Raji (cell line): Measurements from ENCODE around the gene GPC2.

ENCODE experiments used
- POLR2A ChIP-seq: IDR thresholded peaks from 2 replicates; pipeline ENCODE4 v1.6.1; 2011; ENCODE audit warnings: low read depth, low read length, control low read depth; ENCODE audit not compliant: insufficient read depth

The GPC2 gene

DNA sequence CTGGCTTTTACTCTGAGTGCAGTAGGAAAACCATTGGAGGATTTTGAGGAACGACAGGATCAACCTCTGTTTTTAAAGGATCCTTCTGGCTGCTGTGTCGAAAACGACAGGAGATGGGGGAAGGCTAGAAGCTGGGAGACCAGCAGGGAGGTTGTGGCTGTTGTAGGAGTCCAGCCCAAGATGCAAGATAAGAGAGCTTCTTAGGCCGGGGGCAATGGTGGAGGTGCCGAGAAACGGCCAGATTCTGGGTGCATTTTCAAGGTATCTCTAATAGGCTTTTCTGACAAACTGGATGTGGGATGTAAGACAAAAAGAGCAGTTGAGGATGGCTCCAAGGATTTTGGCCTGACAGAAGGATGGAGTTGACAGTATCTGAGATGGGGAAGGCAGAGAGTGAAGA is 32.3 kb upstream of the GPC2 start:
- TF ChIP-seq POLR2A: no peak

DNA sequence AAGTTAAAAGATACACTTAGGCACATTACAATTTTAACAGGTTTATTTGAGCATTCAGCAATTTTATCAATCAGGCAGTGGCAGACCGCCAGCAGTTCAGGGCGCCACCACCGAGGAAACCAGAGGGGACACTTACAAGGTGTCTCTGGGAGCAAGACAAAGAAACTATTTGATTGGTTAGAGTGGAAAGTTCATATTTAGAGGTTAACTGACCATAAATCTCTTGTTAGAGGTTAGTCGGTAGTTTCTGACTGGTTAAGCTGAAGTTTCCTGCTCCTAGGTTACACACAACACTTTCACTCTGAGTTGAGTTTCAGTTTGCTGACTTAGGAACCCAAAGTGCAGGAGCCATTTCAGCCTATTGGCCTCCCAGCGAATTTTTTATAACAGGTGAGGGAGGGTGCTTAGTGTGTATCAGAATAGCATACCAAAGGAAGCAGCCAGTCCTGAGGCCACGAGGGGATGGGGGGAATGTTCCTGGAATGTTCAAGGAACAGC is 31.8 kb upstream of the GPC2 start:
- no peak for TF ChIP-seq POLR2A

DNA sequence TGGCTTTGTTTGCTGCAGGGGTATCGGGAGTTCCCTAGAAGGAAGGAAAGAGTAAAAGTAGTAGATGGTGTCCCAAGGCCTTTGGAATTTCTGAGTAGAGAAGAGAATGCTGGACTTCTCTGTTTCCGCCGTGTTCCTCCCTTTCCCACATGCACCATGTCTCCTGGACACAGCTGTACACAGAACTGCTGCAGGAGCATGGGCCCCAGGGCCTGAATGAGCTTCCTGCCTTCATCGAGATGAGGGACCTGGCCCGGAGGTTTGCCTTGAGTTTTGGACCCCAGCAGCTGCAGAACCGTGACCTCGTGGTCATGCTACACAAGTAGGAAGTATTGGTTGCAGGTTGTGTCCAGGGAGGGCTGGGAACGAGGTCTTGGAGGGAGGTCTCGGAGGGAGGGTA is 27.3 kb upstream of the GPC2 start:
- TF ChIP-seq POLR2A: no peak

DNA sequence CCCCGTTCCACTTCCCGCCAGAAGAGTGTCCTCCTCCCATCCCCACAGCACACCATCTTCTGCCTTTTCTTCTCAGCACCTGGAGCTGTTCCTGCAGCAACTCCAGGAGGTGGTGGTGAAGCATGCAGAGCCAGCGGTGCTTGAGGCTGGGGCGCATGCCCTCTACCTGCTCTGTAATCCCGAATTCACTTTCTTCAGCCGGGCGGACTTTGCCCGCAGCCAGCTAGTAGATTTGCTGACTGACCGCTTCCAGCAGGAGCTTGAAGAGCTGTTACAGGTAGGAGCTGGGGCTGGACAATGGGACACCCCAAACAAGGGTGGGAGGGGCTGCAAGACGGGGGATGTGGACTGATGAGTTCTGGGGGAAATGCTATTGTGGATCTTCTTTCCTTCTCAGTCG is 23.5 kb upstream of the GPC2 start:
- TF ChIP-seq POLR2A: no peak

GRCh38 chr7:100198266-100198665 is 21.1 kb upstream of the GPC2 start:
- TF ChIP-seq POLR2A: no peak

DNA sequence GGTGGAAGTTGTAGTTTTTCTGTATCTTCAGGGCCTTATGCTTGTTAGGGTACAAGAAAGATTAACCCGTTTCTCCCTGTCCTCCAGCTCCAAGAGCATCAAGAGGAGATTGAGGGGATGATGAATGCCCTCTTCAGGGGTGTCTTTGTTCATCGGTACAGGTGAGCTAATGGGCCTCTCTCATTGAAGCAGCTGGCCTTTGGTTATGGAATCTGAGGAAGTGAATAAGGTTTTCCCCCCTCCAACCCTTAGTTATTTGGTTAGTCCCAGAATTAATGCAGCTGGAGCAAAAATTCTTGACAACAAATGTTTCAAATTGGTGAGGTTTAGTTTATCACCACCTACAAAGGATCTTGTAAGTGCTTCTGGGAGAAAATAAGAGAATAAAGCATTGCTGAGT is 18.0 kb upstream of the GPC2 start:
- no peak for TF ChIP-seq POLR2A

GRCh38 chr7:100192969-100193368 is 15.8 kb upstream of the GPC2 start:
- no peak for TF ChIP-seq POLR2A

- no peak; the same call in 1 of the 2 replicates for TF ChIP-seq POLR2A
Measured at GRCh38 chr7:100191775-100192174, 14.6 kb upstream of the GPC2 start.

GRCh38 chr7:100190048-100190711 is 13.0 kb upstream of the GPC2 start:
- no peak for TF ChIP-seq POLR2A

- TF ChIP-seq POLR2A: no peak
Measured at GRCh38 chr7:100189061-100189460, 11.9 kb upstream of the GPC2 start.

DNA sequence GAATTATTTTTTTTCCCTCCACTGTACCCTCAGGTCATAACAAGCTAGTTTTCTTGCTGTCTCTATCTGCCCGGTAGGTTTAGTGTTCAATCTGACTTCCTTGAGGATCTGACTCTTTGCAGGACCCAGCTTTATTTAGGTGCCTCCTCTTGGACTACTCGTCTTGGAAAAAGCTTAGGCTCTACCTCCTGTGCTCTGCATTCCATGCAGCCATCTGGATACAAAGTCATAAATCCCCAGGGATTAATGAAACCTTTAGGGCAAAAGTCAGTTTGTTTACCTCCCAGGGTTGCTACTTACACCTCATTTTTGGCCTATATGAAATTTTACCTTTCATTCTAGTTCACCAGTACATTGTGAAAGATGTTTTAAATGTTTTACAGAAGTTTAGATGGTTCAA is 8.5 kb upstream of the GPC2 start:
- TF ChIP-seq POLR2A: no peak

GRCh38 chr7:100176096-100177044 is 811 bp downstream of the GPC2 start:
- TF ChIP-seq POLR2A: no peak

DNA sequence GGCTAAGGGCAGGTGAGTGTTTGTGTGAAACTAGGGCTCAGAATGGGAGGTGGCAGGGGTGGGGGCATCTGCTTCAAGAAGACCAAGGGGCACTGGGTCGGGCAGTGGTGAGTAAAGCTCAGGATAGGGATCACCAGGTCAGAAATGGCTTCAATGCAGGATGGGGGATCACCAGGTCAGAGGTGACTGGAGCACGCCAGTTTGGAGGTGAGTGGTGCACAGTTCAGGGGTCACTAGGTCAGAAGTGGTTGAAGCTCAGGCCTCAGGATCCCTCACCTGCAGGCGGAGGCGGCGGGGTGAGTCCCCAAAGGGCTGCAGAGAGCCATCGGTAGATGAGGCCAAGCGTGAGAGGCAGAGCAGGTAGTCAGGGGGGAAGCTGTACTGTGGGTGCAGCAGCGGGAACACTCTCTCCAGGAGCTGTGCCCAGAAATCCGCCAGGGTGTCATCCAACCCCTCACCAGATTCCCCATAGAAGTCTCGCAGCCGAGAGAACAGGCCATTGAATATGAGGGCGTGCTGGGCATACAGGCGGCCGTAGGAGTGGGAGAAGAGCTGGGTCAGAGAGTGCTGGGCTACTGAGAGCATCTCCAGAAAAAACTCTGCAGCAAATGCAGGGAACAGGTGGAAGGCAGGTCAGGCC is 1.8 kb downstream of the GPC2 start:
- no peak for TF ChIP-seq POLR2A

DNA sequence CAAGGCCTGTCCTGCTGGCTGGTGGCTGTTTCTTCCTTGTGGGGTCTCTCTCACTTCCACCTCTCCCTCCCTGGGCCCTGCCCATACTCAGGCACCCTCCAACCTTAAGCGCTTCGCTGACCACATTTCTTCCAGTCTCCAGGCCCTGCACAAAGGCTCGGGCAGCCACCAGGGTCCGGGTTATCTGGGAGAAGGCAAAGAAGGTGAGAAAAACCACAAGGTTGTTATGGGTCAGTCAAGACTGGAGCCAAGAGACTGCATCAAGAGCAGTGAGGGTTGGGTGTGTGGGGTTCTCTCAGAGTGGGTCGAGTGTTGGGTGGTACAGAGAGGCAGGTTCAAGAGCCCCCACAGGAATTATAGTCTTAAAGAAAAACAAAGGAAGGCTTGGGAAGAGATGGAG is 2.6 kb downstream of the GPC2 start:
- TF ChIP-seq POLR2A: no peak

DNA sequence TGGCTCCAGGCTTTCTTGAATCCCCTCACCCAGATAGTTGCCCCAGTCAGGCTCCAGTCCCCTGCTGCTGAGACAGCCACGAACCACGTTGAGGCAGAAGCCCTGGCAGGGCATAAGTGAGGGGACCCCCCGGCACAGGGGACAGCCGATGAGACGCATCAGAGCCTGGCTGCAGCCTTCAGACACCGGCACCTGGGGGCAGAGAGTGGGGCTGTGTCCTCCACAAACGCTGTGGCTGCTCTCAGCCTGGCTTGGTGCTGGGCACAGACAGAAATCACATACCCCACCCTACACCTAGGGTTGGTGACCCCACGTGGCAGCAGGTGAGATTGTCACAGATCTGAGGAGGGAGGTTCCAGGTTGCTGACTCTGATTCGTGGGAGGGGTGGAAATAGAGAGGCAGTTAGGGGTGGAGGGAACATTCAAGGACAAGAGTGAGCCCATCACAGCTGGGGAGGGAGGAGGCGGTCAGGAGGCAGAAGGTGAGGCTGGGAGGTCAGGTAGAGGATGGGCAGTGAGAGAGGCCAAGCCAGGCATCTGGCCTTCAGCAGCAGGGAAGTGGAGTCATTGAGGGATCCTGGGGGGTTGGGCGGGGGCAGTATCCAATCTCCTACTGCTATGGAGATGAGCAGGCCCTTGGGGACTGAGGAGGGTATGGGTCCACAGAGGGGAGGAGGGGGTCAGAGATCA is 3.2 kb downstream of the GPC2 start:
- no peak for TF ChIP-seq POLR2A
